RCC 7860 (cell line): ENCODE results near the gene NT5C1A.

Experiments used
- DNase-seq: peaks from one replicate; pipeline ENCODE4 v3.0.0-alpha.2; 2015; ENCODE audit warnings: low spot score
- FAIRE-seq: peaks from 2 replicates; lab custom pipeline; 2012; peaks lifted over from hg19 to GRCh38; lab: Jason Lieb, UNC

The NT5C1A gene

DNA sequence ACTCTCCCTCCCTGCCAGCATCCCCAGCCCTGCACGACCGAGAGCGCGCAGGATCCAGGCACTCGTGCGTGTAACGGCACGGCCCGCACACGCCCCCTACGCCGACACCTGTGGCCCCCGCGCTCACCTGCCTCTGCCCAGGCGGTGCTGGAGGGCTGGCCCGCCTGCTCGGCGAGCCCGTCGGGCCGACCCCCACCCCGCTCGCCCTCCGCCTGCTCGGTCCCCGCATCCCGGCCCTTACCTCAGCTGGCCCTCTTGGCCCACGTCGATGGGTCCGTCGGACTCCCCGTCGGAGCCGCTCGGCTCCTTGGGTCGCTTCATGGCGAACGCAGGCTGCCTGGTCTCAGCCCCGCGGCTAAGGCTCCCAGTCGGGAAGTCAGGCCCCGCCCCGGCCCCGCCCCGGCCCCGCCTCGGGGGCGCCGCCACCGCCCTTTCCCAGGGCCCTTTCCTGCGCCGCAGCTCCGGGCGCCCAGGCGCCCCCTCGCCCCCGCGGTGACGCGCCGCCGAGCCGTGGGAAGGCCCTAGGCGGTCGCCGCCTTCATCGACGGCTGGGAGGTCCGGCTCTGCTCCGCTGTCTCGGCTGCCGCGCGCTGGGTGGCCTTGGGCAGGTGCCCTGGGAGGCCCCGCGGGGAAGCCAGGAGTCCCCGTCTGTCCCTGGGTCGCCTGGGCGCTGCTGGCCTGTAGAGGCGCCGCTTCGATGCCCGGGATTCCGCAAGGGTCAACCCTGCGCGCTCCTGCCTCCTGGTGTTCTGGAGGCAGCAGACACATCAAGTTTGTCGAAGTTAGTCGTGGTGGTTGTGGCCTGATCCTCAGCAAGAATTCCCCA lies 32.4 kb downstream of the NT5C1A start, which contains the start of gene HEYL:
TSS of gene HEYL (minus strand) at position 339 of the 826 bp plus-strand sequence. CDS start at position 321, 18 bp downstream.
- no peak for DNase-seq
- FAIRE-seq = no peak

DNA sequence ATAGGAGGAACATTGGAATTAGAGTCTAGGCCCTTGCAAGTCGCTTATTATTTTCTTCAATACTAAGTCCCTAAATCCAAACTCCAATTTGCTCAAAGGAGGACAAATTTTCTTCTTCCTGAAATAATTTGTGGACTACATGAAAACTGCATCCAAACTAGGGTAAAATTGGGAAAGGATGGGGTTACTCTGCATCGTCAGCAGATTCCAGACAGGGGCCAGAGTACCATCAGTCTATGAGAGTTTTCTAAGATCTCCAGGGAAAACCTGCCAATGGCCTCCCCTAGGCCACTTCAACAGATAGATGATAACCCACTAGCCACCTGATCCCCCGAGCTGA lies 33.0 kb downstream of the NT5C1A start:
- no peak for FAIRE-seq
- DNase-seq = no peak

DNA sequence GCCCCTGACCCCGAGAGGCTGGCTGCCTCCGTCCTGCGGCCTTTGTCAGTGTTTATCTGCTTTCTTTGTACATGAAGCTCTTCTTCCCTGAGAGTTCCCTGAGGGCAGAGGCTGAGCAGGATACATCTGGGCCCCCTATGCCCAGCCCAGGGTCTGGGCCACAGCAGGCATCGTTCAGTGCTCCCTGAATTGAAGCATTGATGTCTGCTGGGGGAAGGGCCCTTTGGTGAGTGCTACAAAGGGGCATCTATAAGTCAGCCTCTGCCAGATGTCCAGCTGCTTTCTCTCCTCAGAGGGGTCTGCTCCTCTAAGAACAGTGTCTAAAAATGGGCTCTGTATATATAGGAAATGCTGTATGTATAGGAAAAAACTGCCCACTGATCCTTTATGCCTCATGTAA lies 34.5 kb downstream of the NT5C1A start:
- FAIRE-seq = no peak
- no peak for DNase-seq

DNA sequence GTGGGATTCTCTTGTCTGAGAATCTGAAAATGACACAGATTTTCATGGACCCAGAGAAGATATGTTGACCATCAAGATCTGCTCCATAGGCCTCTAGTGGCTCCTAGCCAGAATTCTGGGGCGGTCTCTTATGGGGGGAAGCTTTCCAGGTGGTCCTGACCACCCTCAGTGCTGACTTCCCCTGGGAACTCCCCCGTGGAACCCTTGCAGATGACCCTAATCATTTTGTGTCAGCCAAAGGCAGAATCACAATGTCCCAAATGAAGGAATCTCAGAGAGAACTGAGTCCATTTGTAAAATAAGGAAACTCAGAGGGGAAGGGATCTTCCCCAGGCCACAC lies 36.1 kb downstream of the NT5C1A start:
- FAIRE-seq = no peak
- no peak for DNase-seq

DNA sequence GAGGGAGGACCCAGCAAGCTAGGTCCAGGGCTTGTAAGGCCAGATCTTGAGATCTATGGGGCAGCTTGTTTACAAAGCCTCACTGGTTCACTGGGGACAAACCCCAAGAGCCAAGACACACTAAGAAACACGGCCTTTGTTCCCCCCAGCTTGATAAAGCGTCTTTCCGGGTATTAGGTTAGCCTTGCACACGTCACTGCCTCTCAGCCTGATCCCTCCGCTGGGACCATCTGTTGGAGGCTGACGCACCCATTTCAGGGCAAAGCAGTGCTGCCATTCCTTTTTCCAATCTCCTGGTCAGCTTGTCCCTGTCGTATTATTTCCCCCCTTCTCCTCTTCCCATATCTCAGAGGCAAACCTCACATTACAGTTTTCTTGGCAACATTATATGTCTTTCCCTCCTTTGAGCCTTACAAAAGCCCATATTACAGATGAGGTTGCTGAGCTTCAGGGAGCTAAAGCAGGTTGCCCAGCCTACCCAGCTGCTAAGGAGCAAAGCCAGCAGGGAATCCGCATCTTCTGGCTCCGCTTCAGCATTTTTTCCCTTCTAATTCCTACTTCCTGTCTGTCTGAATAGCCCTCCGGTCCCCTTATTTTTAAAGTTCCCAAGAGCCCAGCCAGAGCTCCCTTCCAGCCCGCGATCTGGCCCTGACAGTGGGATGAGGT lies 36.6 kb downstream of the NT5C1A start:
- DNase-seq = no peak
- FAIRE-seq = no peak

DNA sequence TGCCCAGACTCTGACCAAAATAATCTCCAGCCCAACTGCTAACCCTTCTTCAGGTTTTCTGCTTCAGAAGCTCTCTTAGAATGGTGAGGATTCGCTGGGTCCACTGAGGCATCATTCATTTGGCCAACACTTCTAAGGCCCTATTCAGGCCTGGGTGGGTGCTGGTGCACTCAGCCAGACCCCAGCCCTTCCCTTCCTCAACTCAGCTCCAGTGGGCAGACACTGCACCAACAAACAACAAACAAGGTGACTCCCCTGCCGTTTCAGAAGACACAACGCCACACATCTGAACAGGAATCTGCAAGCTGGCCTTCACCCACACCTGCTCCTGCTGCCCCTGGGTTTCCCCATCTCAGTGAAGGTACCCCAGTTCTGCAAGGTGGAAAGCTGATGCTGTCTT lies 38.5 kb downstream of the NT5C1A start:
- no peak for DNase-seq
- FAIRE-seq = no peak

DNA sequence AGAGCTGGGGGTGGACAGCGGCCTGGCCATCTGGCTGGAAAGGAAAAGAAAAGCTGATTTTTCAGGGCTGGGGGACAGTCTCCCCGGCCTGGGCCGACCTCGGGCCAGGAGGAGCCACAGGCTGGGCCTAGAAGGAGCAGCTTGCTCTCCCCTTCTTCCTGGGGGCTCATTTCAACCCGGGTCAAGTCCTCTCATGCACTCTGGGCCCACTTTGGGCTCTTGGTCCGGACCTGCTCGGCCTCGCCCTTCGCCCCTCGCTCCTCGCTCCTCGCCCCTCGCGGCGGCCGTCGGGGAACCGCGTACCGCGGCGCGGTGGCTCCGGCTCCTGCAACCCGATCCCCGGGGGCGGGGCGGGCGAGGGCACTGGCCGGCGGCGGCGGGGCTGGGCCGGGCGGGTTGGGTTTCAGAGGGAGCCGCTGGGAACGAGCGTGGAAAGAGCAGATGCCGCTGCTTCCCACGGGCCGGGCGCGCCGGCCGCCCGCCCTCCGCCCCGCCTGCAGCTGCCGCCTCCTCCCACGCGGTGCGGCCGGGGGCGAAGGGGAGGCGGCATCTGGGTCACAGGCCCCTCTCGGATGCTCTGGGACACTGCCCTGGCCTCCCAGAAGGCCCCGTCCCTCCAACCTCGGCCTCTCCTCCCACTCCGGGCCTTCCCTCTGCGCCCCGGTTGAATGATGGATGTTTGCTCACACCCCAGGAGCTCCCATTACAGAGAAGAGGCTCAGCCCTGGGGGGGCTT lies 39.1 kb downstream of the NT5C1A start:
- no peak for FAIRE-seq
- no peak for DNase-seq

DNA sequence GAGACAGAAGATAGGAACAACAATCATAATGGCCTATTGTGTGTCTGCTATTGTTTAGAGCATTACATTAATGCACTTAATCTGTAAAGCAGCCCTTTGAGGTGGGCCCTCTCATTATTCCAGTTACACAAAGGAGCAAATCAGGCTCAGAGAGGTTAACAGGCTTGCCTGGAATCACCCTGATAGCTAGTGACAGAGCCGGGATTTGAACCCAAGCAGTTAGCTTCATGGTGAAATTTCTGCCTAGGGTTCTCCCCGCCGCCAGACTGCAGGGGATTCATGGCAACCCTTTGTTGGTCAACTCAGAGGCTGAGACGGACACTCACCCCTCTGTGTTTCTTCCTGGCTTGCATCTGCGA lies 39.6 kb downstream of the NT5C1A start:
- no peak for DNase-seq

DNA sequence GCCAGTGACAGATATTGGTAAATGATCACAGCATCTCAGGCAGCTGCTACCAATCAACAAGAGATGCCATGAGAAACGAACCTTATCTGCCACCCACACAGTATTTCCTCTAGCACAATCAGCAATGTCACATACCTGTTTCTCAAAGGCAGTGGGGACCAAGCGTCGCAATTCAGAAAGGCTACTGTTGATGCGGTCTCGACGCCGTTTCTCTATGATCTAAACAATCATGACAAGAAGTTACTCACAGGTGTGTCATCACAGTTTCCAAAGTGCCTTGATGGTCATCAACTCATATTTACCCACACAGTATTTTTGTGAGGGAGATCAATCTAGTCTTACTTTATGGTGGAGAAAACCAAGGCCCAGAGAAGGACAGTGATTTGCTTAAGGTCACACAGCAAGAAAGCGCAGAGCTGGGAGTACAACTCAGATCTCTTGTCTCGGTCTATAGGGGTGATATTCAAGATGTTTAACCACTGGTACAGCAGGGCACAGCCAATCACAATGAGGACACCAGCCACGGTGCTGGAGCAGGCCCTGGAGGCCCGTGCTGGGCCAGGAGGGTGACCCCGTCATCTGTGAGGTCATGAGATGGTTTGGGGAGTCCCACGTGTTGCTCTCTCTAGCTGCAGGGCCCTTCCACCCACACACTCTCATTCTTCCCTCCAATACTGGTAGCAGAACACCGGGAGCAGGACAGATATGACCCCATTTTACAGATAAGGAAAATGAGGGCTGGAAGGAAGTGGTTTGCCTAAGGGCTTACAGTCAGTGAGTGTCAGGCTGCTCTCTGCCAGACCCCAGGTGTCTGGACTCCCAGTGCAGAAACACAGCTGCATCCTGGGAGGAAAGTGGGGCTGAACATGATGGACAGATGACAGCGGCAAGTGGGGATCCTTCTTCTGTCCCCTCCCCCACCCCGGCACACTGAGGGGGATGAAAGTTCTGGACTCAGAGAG lies 40.3 kb downstream of the NT5C1A start:
- DNase-seq (no peak), FAIRE-seq (no peak)

More for the DNA sequence above, 39.6 kb downstream of the NT5C1A start:
- no peak for FAIRE-seq

DNA sequence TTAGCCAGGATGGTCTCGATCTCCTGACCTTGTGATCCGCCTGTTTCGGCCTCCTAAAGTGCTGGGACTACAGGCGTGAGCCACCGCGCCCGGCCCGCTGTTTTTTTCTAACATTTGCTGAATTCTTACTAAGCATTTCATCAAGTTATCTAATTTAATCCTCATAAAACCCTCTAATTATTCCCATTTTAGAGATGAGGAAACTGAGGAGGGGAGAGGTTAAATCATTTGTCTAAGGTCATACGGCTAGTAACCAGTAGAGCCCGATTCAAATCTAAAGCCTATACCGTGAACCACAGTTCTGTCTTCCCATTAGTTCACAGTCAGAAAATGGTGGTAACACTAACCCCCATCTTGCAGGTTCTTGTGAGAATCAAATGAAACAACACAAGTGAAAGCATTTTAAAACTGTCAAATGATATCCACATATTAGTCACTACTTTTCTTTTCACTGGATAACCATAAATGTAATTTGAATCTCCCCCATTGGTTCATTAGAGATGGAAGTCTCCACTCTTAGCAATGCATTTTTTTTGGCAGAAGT lies 43.0 kb downstream of the NT5C1A start:
- DNase-seq (no peak), FAIRE-seq (no peak)

DNA sequence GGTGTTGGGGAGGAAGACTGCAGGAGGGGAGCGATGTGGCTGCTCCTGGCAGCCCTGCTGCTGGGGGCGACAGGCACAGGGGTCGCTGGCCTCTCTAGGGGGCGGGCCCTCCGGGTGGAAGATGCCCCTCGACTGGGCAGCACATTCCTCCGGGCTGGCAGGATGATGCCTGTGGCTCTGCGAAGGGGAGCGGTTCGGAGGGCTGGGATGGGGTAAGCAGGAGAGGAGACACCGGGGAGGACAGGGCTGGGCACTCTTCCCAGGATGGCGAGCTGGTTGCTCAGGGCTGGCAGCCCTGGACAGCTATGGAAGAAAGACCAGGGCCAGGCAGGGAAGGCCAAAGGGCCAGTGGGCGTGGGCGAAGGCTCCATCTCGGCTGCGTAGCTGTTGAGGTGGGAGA lies 45.3 kb downstream of the NT5C1A start:
- FAIRE-seq = no peak
- DNase-seq = no peak

DNA sequence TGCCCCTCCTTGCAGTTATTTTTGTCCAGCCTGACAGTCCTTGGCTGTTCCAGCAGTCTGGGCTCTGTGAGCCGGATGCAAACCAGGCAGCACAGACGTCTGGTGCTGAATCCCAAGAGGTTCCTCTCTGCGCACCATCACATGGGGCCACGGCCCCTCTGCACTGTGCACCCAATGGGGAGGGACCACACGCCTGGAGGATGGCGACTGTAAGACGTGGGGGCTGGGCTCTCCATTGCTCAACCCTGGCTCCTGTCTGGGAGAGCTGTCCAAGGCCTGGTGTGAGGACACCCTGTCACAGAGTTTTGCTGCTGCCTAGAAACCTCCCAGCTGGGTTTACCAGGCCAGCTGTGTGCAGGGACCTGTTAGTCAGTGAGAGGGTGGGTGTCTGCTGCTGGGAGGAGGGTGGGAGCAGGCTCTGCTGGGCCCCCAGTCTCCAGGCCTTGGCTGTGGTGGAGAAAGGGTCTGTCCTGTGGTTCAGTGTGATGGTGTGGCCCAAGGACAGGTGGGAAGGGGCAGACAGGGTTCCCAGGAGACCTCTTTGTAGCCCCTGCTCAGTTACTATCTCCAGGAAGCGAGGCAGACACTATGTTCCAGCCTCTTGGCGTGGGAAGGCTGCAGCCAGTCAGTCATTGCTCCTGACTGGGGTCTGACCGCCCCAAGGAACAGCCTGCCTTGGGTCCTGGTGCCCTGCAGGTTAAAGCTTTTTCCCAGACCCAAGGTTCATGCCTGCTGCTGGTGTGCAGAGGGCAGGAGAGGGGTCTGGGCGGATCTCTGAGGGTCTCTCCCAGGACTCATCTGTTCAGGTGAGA lies 46.2 kb downstream of the NT5C1A start:
- no peak for DNase-seq
- FAIRE-seq = no peak

DNA sequence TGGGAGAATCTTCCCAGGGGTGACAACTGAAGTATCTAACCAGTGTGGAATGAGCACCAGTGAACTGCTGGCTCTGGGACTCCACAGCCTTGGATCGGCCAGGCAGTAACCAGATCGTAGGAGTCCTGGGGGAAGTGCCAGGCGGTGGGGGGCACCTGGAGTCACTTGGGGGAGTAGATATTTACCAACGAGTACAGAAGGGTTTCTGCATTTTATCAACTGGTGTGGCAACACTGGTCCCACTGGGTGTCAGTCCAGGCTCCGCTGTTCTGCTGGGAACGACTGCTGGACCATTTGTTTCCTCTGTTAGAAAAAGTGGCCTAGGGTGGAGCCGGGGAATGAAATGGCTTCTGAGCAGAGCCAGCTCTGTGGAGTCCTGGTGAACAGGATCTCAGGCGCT lies 46.9 kb downstream of the NT5C1A start:
- FAIRE-seq (no peak), DNase-seq (no peak)

DNA sequence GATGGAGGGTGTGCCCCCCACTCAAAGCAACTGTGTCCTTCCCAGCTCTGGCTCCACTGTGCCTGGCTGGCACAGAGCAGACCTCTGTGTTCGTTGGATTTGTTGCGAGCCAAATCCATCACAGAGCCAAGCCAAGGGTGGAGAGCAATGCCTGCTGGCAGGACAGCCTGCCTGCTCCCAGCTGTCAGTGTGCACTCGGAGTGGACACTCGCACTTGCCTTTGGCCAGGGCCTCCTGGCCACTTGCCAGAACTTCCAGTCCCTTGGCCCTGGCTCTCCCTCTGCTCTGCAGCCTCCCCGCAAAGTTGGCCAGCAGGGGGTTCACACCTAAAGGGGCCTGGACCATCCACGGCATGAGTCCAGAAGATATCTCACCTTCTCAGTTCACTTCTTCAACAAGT lies 48.9 kb downstream of the NT5C1A start:
- FAIRE-seq (no peak), DNase-seq (no peak)

DNA sequence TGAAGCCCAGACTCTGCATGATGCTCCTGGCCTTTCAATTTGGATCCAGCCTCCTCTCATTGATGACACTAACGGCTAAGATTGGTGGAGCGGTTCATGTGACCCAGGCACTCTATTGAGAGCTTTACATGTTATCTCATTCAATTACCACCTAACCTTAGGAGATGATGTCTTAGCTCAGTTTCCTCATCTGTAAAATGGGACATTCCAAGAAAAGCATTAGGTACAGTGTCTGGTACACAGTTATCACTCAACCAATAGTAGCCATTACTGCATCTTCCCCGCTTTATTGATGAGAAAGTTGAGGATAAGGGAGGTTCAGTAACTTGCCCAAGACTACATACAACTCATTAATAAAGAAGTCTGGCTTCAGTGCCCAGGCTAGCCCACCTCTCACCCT lies 49.5 kb downstream of the NT5C1A start:
- DNase-seq = no peak
- FAIRE-seq = no peak

DNA sequence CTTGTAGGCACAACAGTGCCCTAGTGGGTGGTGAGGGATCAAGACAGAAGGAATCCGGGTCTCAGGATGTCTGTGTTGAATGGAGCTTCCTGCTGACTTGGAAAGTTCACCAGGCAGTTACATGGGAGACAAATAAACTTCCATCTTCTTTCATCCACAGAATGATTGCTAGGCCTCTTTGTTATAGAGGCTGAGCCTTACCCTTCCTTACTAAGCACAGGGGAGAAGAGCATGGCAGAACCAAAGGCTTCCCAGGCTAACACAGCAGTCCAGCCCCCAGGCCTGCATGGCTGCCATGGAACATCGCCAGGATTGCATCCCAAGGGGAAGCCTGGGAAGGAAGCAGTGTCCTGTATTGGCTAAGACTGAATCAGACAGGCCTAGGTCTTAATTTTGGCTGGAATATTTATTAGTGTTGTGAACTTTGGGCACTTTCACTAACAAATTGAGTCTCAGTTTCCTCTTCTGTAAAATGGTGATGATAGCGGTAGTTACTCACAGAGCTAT lies 51.2 kb downstream of the NT5C1A start:
- no peak for DNase-seq
- no peak for FAIRE-seq

DNA sequence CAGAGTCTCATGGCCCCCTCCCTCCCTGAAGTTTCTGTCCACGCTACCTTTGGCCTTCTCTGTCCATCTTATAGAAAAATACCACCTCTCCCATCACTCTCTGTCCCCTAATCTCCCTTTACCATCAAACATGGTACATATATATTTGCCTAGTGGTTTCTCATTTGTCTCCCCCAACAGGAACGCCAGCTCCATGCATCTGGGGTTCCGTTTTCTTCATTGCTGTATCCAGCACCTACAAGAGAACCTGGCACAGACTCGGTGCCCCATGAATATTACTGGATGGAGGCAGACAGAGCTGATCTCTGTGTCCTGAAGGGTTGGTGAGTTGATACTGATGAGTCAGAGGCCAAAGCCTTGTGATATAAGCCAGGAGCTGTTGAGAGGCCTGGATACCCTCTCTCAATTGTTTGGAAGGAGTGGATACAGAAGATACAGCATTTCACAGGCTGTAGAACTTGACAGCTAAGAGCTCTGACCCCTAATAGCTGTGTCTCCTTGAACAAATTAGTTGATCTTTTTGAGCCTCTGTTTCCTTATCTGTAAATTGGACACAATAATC lies 54.3 kb downstream of the NT5C1A start:
- DNase-seq (no peak), FAIRE-seq (no peak)

DNA sequence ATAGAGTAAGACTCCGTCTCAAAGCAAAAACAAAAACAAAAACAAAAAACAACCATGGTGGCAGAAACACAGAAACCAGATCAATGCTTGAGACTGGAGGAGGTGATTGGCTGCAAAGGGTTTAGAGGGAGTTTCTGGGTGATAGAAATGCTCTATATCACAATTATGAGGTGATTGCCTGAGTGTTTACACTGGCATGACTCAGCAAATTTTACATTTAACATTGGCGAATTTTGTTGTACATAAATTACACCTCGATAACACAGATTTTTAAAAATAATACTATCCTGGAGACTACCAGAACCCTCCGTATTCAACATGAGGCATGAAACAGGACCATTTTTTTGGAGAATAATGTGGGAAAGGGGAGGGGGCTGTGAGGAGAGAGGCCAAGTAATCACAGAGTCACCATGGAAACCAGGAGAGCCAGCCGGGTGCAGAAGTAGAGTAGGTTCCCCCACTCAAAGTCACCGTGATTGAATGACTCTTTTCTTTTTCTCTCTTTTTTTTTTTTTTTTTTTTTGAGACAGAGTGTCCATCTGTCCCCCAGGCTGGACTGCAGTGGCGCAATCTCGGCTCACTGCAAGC lies 56.7 kb downstream of the NT5C1A start:
- DNase-seq = no peak
- FAIRE-seq = no peak

DNA sequence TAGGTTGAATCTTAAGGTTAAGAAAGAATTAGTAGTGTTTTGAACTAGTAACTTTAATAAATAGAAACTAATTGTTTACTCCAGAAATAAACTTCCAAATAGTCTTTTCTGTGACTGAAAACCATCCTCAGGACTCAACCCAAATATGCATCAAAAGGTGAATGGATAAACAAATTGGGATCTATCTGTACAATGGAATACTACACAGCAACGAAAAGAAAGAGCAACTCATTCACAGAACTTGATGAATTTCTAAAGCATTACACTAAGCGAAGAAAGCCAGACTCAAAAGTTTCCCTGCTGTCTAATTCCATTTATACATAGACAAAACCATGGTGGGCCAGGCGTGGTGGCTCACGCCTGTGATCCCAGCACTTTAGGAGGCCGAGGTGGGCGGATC lies 57.4 kb downstream of the NT5C1A start:
- DNase-seq = no peak
- no peak for FAIRE-seq
